Measurements from ENCODE around the gene PTPRN2.

Gene PTPRN2

DNA sequence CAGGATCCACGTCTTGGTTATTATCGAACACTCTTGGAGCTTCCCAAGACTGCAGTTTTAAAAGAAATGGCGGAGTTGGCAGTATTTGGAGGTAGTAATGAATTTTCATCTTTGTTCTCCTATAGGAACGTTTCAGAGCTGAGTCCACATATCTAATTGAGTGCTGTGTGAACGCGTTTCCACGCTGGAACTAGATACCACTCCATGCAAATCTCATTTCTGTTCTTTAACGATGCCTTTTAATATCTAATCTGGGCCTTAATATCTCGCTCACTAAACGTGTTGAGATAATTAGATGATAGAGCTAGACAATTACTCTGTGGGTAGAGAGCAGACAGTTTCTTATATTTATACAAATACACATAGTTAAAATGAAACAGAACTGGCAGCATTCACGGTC is 727.2 kb downstream of the PTPRN2 start:
- TF ChIP-seq, protein P1, sequence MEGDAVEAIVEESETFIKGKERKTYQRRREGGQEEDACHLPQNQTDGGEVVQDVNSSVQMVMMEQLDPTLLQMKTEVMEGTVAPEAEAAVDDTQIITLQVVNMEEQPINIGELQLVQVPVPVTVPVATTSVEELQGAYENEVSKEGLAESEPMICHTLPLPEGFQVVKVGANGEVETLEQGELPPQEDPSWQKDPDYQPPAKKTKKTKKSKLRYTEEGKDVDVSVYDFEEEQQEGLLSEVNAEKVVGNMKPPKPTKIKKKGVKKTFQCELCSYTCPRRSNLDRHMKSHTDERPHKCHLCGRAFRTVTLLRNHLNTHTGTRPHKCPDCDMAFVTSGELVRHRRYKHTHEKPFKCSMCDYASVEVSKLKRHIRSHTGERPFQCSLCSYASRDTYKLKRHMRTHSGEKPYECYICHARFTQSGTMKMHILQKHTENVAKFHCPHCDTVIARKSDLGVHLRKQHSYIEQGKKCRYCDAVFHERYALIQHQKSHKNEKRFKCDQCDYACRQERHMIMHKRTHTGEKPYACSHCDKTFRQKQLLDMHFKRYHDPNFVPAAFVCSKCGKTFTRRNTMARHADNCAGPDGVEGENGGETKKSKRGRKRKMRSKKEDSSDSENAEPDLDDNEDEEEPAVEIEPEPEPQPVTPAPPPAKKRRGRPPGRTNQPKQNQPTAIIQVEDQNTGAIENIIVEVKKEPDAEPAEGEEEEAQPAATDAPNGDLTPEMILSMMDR (conservative IDR thresholded peaks at IDR 0.05; ENCODE audit: low read depth, low read length): no peak
- no peak for DNase-seq (ENCODE audit: low read depth)

DNA sequence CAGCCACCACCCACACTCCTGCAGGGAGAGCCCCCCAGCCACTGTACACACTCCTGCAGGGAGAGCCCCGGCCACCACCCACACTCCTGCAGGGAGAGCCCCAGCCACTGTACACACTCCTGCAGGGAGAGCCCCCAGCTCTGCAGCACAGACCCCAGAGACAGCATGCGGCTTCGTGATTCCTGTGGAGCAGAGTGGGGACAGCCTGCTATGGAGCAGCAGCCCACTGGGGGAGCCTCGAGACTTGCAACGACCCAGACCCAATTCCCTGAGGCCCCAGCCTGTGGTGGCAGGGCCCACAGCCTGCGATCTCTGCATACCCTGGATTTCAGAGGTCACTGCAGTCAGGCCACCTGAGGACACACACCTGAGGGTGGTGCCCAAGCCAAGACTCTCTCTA is 727.7 kb downstream of the PTPRN2 start:
- TF ChIP-seq, protein P1 (conservative IDR thresholded peaks at IDR 0.05; ENCODE audit: low read depth, low read length): no peak
- no peak for DNase-seq (ENCODE audit: low read depth)

More for the DNA sequence above, 727.2 kb downstream of the PTPRN2 start:
- H3K4me3 ChIP-seq (ENCODE audit: low read depth, low read length): no peak overlapping the region

DNA sequence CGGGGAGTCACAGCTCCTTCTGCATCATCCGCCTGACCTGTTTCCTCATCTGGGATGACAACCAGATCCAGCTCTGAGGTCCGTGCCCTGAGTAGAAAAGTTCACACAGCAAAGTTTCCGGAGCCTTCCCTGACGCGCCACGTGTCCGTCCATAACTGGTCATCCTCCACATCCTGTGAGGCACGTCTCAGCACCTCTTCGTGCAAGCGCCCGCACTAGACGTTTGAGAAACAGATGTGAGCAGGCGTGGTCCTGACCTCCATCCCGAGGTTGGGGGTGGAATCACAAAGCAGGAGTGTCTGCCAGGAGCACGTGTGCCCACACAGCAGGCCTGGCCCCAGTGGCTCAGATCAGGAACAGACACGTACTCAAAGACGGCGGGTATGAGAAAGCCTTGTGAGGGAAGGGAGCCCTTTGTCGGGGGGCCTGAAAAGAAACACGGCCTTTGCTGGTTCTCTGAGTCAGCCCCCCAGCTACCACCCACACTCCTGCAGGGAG is 730.0 kb downstream of the PTPRN2 start:
- no peak for DNase-seq (ENCODE audit: low read depth)
- TF ChIP-seq, protein P1 (conservative IDR thresholded peaks at IDR 0.05; ENCODE audit: low read depth, low read length): no peak
- no peak overlapping the region for H3K4me3 ChIP-seq (ENCODE audit: low read depth, low read length)

More for the DNA sequence above, 727.7 kb downstream of the PTPRN2 start:
- H3K4me3 ChIP-seq (ENCODE audit: low read depth, low read length): no peak overlapping the region

DNA sequence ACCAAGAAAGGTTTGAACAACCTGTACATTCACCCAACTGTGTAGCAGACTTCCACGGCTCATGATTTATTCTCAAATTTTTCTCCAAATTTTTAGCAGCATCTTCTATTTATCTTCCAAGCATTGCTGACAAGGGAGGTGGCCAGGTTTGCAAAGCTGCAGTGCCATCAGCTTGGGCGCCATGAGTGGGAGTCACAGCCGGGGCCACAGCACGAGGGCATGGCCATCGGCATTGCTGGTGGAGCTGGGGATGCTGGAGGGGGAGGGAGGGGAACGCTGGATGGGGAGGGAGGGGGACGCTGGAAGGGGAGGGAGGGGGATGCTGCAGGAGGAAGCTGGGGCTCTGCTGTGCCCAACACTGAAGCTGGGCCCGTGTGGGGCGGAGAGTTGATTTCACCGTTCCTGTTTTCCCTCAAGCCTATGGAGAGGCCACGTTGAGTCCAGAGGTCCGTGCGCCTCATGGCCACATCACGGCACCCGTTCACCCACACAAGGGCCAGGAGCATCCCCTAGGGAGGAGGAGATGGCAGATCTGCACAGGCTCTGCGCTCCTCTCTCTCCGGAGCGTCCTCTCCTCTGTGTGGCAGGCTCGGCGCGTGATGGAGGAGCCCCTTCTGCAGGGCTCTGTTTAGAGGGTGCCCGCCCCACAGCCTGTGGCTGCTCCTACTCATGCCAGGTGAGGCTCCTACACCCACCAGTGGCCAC is 730.6 kb downstream of the PTPRN2 start:
- TF ChIP-seq, protein P1 (conservative IDR thresholded peaks at IDR 0.05; ENCODE audit: low read depth, low read length): no peak
- H3K4me3 ChIP-seq (ENCODE audit: low read depth, low read length): no peak overlapping the region
- no peak for DNase-seq (ENCODE audit: low read depth)

DNA sequence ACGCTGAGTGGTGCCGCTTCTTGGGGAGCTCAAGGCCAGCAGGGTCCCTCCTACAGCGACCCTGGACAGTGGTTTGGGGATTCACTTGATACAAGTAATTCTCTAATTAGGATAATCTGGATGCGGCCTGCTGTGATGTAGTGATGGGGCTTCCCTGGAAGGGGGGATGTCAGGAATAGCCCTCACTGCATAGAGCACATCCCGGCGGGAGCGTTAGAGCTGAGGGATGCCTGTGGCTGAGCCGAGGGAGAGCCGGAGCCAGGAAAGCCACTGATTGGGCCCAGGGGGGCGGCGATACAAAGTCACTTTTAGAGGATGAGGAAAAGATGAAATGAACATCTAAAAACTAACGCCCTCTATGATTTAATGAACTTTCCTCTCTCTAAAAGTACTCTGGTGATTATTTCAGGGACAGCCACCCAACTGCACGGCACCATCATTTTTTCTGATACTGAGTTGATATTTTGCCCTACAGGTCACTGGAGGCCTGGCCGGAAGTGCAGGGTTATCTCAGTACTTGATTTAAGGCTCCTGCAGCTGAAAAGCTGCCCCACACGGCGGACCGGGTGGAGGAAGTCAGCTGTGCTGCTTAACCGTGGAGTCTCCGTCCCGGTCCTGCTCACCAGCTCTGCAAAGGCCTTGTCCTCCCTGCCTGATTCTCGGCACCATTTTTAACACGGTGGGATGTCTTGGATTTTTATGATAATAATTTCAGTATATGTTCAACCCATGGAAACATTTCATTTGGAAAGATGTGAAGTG is 732.0 kb downstream of the PTPRN2 start:
- DNase-seq (ENCODE audit: low read depth): no peak
- no peak overlapping the region for H3K4me3 ChIP-seq (ENCODE audit: low read depth, low read length)
- TF ChIP-seq, protein P1 (conservative IDR thresholded peaks at IDR 0.05; ENCODE audit: low read depth, low read length): no peak

DNA sequence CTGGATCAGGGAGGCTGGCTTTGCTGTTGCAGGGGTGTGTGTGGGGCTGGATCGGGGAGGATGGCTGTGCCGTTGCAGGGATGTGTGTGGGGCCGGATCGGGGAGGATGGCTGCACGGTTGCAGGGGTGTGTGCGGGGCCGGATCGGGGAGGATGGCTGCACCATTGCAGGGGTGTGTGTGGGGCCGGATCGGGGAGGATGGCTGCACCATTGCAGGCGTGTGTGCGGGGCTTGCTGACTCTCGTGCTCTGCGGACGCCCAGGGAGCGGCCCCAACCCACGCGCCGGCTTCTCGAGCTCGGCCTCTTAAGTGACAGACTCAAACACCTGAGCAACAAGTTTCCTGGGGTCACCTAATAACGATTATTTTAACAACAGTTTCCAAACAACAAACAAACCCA is 732.6 kb downstream of the PTPRN2 start:
- H3K4me3 ChIP-seq (ENCODE audit: low read depth, low read length): no peak overlapping the region
- no peak for DNase-seq (ENCODE audit: low read depth)
- TF ChIP-seq, protein P1 (conservative IDR thresholded peaks at IDR 0.05; ENCODE audit: low read depth, low read length): no peak

All from choroid plexus epithelial cell (primary cell).